ENCODE results near the gene IDH1. TPM values are rescaled to one million over a fixed set of nuclear protein-coding genes. Genes with fewer than 3 reads are reported as not detected.

Gene IDH1
- total and polyA plus RNA-seq, 2 of the 13 experiments (the other 11 are each of a cell fraction or from before 2014, with no cell fraction given): 312 to 1,077 TPM

DNA sequence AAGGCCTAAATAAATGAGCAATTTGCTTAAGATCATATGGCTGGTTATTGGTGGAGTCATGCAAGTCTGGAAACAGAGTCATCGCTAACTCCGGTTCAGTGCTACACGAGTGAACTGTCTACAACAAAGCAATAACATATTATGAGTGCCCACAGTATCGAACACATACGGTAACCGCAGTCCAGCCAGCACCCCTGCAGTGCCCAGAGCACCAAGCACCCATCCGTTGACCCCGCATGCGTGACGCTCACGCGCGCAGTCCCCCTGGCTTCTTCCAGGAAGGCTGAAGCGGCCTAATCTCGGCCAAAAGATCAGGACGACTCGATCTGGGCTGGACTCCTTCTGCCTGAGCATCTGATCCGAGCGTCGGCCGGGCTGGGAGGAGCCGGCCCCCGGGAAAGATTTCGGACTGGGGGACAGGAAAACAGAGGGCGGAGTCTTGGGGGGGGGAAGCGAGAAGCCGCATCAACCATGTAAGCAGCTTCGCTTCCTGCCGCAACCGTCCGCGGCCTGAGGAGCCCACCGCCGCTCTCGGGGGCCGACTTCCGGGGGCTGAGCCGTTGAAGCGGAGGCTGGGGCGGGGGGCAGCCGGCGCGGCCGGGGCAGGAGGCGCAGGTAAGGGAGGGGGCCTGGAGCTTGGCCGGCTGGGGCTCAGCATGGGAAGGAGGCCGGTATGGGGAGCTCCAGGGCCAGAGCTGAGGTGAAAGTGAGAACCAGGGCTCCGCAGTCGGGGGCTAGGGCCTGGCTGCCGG is 11.1 kb upstream of the IDH1 start, which contains the start of gene PIKFYVE (continued):
- 0 out of 2 replicates have a peak, but pooled peaks have one; percentile 75 for TF ChIP-seq RBAK (CRISPR knock-in tag; IDR thresholded peaks at IDR 0.05)
- peak; percentile 79 for TF ChIP-seq ZSCAN29 (CRISPR knock-in tag; conservative IDR thresholded peaks at IDR 0.05)
- peak; percentile 90 for TF ChIP-seq ZSCAN31 (CRISPR knock-in tag; IDR thresholded peaks at IDR 0.05; ENCODE audit: low read depth)
- no peak for TF ChIP-seq ZNF382 (CRISPR knock-in tag; IDR thresholded peaks at IDR 0.05; ENCODE audit: borderline replicate concordance)
- peak; percentile 64; the same call in 1 of the 2 replicates for TF ChIP-seq FOXK2 (IDR thresholded peaks at IDR 0.05)
- peak; percentile 67; the same call in 1 of the 2 replicates for TF ChIP-seq HOXA9 (CRISPR knock-in tag; IDR thresholded peaks at IDR 0.05; ENCODE audit: borderline replicate concordance)
- 0 out of 2 replicates have a peak, but pooled peaks have one; percentile 18 for TF ChIP-seq ETV6 (CRISPR knock-in tag; conservative IDR thresholded peaks at IDR 0.05)
- TF ChIP-seq, protein P1, sequence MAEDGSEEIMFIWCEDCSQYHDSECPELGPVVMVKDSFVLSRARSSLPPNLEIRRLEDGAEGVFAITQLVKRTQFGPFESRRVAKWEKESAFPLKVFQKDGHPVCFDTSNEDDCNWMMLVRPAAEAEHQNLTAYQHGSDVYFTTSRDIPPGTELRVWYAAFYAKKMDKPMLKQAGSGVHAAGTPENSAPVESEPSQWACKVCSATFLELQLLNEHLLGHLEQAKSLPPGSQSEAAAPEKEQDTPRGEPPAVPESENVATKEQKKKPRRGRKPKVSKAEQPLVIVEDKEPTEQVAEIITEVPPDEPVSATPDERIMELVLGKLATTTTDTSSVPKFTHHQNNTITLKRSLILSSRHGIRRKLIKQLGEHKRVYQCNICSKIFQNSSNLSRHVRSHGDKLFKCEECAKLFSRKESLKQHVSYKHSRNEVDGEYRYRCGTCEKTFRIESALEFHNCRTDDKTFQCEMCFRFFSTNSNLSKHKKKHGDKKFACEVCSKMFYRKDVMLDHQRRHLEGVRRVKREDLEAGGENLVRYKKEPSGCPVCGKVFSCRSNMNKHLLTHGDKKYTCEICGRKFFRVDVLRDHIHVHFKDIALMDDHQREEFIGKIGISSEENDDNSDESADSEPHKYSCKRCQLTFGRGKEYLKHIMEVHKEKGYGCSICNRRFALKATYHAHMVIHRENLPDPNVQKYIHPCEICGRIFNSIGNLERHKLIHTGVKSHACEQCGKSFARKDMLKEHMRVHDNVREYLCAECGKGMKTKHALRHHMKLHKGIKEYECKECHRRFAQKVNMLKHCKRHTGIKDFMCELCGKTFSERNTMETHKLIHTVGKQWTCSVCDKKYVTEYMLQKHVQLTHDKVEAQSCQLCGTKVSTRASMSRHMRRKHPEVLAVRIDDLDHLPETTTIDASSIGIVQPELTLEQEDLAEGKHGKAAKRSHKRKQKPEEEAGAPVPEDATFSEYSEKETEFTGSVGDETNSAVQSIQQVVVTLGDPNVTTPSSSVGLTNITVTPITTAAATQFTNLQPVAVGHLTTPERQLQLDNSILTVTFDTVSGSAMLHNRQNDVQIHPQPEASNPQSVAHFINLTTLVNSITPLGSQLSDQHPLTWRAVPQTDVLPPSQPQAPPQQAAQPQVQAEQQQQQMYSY (CRISPR knock-in tag; IDR thresholded peaks at IDR 0.05): no peak
- peak; percentile 80; the same call in 1 of the 2 replicates for TF ChIP-seq ZNF775 (CRISPR knock-in tag; IDR thresholded peaks at IDR 0.05; ENCODE audit: borderline replicate concordance)
- TF ChIP-seq, protein P2, sequence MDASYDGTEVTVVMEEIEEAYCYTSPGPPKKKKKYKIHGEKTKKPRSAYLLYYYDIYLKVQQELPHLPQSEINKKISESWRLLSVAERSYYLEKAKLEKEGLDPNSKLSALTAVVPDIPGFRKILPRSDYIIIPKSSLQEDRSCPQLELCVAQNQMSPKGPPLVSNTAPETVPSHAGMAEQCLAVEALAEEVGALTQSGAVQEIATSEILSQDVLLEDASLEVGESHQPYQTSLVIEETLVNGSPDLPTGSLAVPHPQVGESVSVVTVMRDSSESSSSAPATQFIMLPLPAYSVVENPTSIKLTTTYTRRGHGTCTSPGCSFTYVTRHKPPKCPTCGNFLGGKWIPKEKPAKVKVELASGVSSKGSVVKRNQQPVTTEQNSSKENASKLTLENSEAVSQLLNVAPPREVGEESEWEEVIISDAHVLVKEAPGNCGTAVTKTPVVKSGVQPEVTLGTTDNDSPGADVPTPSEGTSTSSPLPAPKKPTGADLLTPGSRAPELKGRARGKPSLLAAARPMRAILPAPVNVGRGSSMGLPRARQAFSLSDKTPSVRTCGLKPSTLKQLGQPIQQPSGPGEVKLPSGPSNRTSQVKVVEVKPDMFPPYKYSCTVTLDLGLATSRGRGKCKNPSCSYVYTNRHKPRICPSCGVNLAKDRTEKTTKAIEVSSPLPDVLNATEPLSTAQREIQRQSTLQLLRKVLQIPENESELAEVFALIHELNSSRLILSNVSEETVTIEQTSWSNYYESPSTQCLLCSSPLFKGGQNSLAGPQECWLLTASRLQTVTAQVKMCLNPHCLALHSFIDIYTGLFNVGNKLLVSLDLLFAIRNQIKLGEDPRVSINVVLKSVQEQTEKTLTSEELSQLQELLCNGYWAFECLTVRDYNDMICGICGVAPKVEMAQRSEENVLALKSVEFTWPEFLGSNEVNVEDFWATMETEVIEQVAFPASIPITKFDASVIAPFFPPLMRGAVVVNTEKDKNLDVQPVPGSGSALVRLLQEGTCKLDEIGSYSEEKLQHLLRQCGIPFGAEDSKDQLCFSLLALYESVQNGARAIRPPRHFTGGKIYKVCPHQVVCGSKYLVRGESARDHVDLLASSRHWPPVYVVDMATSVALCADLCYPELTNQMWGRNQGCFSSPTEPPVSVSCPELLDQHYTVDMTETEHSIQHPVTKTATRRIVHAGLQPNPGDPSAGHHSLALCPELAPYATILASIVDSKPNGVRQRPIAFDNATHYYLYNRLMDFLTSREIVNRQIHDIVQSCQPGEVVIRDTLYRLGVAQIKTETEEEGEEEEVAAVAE (CRISPR knock-in tag; IDR thresholded peaks at IDR 0.05; ENCODE audit: borderline replicate concordance): 0 out of 2 replicates have a peak, but pooled peaks have one; percentile 39
- no peak; the same call in 1 of the 2 replicates for TF ChIP-seq ZNF235 (CRISPR knock-in tag; IDR thresholded peaks at IDR 0.05; ENCODE audit: borderline replicate concordance)
- peak; percentile 97 for TF ChIP-seq TGIF2 (CRISPR knock-in tag; IDR thresholded peaks at IDR 0.05)
- peak; percentile 84 for TF ChIP-seq WIZ (CRISPR knock-in tag; IDR thresholded peaks at IDR 0.05)
- TF ChIP-seq GATAD1 (CRISPR knock-in tag; IDR thresholded peaks at IDR 0.05): peak; percentile 89
- peak; percentile 90 for TF ChIP-seq POLR2AphosphoS2 (IDR thresholded peaks at IDR 0.05; ENCODE audit: low read depth, low read length)
- no peak for TF ChIP-seq ZNF24 (IDR thresholded peaks at IDR 0.05)
- peak; percentile 90 for TF ChIP-seq MEF2D (CRISPR knock-in tag; IDR thresholded peaks at IDR 0.05)
- TF ChIP-seq SMAD1 (CRISPR knock-in tag; IDR thresholded peaks at IDR 0.05; ENCODE audit: borderline replicate concordance, low read depth): peak; percentile 90; the same call in 1 of the 2 replicates
- TF ChIP-seq NCOA5 (CRISPR knock-in tag; IDR thresholded peaks at IDR 0.05): no peak
- TF ChIP-seq RXRB (CRISPR knock-in tag; IDR thresholded peaks at IDR 0.05; ENCODE audit: borderline replicate concordance): peak; percentile 85
- peak; percentile 95 for TF ChIP-seq SRF (IDR thresholded peaks at IDR 0.05; ENCODE audit: low read depth, low read length)
- peak; percentile 80 for TF ChIP-seq ZNF781 (CRISPR knock-in tag; IDR thresholded peaks at IDR 0.05; ENCODE audit: borderline replicate concordance, not compliant biosample characterization)
